Measurements from ENCODE around the gene FRK. TPM values are rescaled to one million over a fixed set of nuclear protein-coding genes. Genes with fewer than 3 reads are reported as not detected.
"Not testable (repeated sequence)": the region's sequence is repeated elsewhere in the genome, so short reads cannot be mapped to it uniquely, and the experiment has no call there.

FRK gene
- total RNA-seq, 1 donor from 2014 or later, result 0.31 TPM

DNA sequence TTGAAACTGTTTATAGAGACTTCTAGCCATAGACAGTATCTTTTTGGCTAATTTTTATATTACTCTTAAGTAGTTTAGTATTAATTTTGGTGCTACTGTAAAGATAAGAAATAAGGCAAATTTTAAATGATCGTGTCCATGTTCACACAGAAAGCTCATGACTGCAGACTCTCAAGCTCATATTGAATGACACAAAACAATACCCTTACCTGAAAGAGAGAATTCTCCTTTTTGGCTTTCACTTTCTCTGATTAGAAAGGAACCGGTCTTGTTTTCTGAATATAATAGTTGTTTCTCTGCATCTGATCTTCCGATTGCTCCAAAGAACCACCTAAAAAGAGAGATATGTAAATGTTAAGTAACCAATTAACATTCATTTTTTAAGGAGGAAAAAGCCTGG is 57.0 kb downstream of the FRK start:
- DNase-seq, result no peak

DNA sequence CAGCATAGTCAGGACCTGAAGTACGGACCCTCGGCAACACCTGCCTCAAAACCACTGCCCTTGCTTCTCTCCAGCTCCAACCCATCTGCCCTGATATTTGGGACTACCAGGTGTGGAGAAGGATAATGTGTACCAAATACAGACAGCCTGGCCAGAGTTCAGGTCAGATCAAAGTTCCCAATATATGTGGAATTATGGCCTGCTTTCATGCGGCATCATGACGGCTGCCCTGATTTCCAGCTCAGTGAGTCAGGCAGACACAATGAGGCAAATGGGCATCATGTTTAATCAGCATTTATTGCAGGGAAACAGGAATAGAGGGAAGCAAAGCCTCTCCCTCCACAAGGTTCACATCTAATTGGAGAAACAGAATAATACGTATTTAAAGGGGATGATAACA is 57.9 kb downstream of the FRK start:
- DNase-seq, result no peak

DNA sequence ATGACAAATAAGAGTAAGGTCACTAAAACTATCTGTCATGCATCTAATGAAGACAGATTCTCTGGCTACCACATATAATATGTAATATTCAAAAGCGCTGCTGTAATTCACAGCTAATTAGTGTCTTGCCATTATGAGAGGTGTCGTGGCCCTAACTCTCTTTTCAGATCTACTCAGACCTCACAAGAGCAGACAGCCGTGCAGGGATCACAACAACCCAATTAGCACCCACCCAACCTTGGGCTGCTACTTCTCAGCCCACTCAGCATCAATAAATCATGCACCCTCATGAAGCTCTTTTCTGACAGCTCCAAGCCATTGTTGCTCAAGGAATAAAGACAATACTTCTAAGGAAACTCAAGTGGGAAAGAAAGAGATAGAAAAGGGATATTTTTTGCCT is 61.5 kb downstream of the FRK start:
- DNase-seq, result no peak

DNA sequence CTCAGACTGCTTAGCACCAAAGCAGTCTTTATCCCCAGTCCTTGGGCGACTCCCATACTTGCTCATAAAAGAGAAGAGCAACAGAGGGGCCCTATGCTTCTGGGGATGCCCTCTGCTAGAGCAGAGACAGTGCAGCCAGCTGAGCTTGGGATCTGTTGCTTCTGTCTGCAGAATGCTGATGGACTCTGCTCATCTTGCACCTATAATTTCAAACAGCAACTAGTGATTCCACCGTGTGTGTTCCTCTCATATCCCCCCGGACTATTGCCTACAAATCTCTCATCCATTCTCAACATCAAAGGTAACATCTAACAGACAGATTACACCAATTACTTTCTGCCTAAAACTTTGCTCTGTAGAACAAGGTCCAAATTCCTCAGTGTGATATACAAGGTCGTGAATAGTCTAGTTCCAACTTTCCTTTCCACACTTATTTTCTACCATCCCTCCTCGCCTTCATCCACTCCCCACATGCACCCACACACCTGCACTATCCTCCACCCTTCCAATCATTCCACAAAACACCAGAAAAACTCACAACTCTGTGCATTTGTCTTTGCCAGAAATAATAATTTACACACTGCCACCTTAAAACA is 62.6 kb downstream of the FRK start:
- DNase-seq, result no peak

DNA sequence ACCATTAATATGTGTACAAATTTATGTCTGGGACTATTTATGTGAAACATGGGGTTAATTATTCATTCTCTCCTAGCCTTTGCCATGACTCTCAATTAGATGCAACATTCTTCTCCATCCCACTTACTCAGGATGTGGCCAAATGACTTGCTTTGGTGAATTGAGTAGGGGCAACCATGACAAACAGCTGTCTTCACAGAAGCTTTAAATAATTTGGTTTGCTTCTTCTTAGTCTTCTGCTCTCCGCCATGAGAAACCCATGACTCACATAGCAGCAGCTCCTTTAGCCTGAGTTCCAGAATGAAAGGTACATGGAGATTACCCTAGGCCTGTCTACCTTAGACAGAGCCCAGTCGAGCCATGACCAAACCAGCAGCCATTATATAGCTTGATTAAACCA is 74.7 kb downstream of the FRK start:
- no peak for DNase-seq

DNA sequence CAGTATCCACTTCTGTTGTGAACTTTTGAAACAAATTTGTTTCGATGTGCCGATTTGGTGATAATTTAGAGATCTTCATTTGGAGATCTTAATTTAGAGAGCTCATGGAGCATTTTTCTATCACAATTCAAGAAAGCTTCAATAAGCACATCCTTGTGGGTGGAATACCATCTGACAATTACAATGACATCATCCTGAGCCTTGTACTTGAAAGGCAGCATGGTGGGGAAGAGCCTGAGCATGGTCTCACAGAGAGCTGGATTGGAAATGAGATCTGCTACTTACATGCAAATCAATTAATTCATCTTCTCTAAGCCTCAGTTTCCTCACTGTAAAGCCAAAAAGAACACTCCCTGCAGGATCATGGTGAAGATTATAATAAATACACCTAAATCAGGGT is 75.9 kb downstream of the FRK start:
- no peak for DNase-seq

DNA sequence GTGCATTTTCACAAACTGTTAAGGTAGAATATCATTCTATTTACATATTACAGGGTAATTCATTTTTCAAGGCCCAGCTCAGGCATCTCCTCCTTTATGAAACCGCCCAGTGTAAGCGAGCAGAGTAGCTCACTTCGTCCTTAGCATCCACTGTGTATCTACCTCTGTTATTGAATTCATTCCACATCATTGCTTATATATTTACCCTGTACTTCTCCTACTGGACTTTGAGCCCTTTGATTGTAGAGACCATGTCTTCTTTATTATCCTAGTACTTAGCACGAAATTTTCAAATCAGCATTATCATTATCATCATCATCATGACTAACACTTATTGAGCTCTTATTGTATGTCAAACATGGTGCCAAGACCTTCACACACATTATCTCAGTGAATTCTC is 76.7 kb downstream of the FRK start:
- DNase-seq, result no peak

DNA sequence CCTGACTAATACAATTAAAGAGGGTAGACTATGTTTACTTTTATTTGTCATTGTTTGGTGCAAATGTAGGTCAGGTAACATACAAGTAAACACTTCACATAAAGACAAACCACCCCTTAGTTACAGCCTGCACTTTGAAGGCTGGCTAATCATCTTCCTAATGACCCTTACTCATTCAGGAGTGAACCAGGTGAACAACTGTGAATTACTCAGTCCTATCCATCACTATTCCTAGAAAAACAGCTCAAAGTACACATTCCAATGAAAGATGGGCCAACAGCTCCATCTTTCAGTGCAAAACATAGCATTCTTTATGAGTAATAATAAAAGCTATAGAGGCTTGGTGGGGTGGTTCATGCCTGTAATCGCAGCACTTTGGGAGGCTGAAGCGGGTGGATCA is 78.2 kb downstream of the FRK start:
- no peak for DNase-seq

DNA sequence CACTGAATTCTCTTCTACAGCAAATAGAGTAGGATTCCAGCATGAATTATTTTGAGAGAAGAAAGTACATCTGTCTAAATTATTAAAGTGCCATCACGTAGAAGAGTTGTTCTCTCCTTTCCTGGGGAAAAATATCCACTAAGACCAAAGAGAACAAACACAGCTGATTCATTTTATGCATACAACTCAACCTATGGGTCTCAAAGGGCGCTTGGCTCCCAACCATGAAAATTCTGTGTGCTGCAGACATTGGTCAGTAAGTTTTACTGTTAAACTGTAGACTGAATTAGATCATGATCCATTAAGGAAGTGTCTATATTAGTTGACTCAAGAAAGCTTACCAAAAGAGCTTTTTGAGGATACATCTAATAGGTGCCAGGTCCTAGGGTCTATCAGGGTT is 83.5 kb downstream of the FRK start:
- DNase-seq, result no peak

DNA sequence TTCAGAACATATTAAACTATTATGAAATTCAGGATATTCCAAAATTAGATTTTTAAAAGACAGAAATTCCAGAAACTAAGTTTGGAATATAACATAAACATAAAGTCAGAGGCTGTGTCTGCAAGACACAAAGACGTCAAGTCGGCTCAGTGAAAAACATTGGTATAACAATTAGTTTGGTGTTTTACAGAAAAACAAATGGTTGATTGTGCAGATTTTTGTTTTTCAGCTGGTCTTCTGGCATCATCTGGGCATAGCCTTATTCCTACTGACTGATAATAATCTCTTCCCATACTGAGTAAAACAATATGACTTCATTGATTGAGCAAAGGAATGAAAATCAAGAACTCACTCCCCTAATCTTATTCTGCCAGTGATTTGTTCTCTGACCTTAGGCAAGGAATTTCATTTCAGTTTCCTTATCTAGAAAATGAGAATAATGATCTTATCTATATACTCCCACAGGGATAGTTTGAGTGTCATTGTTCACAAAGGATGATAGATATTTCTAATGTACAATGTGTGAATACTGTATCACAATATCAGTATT is 84.3 kb downstream of the FRK start:
- DNase-seq, result no peak

DNA sequence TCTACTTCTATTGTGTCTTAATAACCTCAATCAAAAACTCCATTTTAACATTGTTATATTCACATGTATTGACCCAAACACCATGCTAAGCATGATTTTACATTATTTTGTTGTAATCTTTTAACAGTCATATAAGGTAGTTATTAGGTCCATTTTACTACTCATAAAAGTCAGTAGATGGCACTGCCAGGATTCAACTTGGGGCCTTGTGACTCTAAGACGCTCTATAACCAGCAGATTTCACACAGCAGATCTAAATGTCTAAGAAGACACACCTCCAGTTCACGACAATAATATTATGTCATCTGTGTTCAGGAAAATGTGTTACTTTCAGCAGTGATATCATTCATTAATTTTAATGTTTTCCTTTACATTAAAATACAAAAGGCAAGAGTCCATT is 88.0 kb downstream of the FRK start:
- no peak for DNase-seq

DNA sequence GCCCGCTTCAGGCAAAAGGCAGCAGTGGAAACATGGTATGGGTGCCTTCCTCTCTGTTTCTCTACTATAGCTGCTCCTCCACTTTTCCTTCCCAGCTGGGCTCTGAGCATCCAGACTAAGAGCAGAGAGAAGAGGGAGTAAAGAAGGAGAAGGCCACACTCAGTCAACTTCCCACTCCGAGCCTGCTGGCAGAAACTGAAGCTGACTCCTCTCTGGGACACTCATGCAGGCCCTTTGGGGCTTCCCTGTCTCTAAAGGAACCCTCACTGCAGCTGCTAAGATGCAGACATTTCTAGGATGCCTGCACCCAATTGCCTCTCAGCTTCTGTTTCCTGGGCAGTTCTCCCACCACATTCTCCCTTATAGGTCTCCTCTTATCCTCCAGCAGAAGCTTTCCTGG is 88.9 kb downstream of the FRK start:
- no peak for DNase-seq

DNA sequence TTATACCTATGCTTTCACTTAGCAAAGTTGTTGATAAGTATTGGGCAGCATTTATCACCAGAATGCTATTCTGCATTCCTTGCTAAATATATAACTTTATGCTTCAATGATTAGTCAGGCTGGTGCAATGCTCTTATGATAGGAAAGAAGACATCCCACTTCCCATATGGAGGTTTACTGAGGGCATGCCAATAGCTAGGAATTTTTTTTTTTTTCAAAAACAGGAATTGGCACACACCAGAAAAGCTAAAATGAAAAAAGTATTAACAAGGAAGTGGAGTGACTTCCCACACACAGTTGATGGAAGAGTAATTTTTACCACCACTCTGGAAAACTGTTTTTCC is 90.8 kb downstream of the FRK start:
- DNase-seq, result no peak

DNA sequence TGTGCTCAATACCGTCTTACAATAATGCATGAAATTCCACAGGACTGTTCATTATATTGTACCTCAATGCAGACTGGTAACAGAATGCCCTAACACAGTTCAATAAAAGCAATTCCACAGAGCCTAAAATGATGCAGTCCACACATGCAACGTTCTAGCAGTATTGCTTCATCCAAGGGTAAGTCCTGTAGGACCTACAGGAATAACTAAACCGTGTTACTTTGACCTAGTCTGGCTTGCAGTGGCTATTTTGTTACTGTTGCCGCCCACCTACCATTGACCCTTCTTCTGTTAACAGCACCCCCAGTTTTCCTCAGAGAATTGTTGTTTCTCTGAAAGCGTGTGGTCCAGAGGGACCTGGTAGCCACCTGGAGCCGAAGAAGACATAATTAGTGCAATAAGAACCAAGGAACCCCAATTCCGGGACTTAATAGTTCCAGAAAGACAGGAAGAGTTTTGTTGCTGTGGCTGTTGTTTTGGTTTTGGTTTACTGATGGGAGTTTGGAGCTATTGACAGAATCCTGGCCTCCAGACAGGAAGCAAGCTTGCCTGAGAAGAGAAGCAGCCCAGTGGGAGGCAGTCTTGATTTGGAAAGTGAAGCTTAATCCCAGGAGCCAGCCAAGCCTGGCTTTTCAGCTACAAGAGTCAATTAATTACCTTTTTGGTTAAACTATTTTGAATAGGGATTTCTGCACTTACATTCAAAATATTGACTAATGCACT is 91.3 kb downstream of the FRK start:
- DNase-seq, result no peak

DNA sequence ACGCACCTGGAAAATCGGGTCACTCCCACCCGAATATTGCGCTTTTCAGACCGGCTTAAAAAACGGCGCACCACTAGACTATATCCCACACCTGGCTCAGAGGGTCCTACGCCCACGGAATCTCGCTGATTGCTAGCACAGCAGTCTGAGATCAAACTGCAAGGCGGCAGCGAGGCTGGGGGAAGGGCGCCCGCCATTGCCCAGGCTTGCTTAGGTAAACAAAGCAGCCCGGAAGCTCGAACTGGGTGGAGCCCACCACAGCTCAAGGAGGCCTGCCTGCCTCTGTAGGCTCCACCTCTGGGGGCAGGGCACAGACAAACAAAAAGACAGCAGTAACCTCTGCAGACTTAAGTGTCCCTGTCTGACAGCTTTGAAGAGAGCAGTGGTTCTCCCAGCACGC is 100.4 kb downstream of the FRK start:
- DNase-seq, result not testable (repeated sequence)

DNA sequence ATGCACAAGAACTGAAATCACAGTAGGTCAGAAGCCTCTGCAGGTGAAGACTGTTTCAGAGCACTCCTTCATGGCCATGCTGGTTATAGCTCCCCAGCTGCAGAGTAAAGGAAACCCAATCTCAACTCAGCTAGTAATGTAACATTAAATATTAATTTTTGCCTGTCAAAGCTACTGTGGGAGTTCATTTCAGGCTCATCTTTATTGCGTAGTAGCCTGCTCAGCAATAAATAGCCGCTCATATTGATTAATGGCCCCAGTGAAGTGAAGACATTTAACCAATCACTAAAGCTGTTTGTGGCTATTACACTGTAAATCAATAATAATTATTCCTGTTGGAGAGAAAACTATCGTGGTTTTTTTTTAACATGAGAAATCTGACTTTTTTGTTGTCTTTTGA is 101.7 kb downstream of the FRK start:
- no peak for DNase-seq

DNA sequence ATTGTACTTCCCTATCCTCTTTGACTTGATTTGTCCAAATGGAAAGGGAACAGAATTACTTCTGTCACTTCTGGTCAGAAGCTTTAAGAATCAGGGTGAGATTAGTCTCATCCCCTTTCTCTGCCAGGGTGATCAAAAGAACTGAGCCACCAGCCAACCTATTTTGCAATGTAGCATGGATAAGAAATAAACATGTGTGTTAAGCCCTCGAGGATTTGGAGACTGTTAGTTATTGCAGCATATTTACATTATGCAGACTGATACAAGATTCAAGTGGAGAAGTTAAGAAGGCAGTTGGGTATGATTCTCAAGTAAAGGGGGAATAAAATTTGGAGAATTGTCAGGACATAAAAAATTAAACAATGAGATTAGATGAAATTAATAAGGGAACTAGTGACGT is 106.0 kb downstream of the FRK start:
- no peak for DNase-seq

DNA sequence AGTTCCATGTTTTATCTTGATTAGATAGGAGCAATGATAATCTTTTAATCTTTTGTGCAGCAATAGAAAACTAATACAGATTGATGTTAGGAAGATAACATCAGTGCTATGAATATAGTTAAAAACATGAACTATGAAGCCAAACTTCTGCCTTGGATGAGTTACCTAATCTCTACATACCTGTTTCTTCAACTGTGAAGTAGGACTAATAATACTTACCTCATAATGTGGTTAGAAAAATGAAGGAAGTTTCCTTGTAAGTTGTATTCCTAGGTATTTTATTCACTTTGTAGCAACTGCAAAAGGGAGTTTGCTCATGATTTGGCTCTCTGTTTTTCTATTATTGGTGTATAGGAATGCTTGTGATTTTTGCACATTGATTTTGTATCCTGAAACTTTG is 111.9 kb downstream of the FRK start:
- no peak for DNase-seq

DNA sequence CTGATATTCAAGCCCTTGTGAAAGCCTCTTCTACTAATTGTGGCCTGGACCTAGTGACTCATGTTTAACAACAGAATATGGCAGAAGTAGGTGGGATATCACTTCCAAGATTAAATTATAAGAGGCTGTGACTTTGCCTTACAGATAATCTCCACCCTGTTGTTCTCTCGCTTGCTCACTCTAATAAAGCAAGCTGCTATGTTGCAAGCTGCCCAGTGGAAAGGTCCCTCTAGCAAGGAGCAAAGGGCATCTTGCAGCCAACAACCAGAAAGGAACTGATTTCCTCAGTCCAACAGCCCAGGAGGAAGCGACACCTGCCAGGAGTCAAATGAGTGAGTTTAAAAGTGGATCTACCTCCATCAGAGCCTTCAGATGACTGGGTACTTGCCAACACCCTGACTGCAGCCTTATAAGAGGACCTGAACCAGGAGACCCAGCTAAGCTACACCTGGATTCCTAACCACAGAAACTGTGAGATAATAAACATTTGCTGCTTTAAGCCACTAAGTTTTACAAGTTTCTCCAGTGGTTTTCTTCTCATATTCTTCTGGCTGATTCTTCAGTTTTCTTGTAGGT is 112.6 kb downstream of the FRK start:
- no peak for DNase-seq

DNA sequence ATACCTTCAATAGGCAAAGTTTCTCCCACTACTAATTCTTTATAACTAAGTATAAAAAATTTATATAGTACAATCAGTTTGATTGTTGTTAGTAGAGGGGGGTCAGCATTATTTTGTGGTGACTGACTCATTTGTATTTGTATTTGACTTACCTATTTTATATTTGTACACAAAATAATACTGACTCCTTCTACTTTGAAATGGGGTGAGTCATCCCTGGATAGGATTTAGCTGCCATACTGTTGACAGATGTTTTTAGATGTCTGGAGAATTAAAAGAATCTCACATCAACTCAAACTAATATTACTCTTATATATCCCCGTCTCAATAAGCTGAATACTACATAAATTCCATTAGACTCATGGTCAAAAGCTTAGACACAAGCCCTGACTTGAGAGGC is 114.9 kb downstream of the FRK start:
- DNase-seq, result no peak

DNA sequence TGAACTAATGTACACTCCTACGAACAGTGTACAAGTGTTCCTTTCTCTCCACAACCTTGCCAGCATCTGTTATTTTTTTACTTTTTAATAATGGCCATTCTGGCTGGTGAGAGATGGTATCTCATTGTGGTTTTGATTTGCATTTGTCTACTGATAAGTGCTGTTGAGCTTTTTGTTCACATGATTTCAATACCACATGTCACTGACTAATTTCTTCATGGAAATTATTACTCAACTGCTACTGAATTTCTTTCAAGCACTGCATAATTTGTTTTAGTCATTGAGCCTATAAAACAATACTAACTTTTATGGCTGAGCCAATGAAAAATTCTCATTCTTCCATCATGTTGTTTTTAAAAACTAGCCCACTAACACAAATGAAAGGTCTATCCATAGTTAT is 115.4 kb downstream of the FRK start:
- DNase-seq, result no peak

DNA sequence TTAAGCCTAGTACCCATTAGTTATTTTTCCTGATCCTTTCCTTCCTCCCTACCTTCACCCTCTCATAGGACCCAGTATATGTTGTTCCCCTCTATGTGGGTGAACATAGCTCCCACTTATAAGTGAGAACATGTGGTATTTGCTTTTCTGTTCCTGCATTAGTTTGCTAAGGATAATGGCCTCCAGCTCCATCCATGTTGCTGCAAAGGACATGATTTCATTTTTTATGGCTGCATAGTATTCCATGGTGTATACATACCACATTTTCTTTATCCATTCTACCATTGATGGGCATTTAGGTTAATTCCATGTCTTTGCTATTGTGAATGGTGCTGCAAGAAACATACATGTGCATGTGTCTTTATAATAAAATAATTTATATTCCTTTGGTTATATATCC is 115.9 kb downstream of the FRK start:
- DNase-seq, result not testable (repeated sequence)

DNA sequence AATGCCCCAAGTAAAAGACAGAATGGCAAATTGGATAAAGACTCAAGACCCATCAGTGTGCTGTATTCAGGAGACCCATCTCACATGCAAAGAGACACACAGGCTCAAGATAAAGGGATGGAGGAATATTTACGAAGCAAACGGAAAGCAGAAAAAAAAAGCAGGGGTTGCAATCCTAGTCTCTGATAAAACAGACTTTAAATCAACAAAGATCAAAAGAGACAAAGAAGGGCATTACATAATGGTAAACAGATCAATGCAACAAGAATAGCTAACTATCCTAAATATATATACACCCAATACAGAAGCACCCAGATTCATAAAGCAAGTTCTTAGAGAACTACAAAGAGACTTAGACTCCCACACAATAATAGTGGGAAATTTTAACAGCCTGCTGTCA is 123.2 kb downstream of the FRK start:
- not testable (repeated sequence) for DNase-seq

DNA sequence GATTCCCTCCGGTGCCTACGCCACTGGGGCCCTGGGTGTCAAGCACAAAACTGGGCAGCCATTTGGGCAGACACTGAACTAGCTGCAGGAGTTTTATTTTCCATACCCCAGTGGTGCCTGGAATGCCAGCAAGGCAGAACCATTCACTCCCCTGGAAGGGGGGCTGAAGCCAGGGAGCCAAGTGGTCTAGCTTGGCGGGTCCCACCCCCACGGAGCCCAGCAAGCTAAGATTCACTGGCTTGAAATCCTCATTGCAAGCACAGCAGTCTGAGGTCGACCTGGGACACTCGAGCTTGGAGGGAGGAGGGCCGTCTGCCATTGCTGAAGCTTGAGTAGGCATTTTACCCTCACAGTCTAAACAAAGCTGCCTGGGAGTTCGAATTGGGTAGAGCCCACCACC is 125.3 kb downstream of the FRK start:
- no peak for DNase-seq

Measured in occipital lobe (tissue), 2 donors.